ENCODE results near the gene POLR2L.

The POLR2L gene

GRCh38 chr11:842370-843002 is at the start of gene POLR2L, which contains the start of gene TSPAN4:
Gene POLR2L, minus strand, starts transcription at chr11:842529. Its CDS starts 21 bp downstream, at chr11:842508.
Gene TSPAN4, plus strand, starts transcription at chr11:842852. Its CDS starts 7,453 bp downstream, at chr11:850305.
- peak; percentile 70 for DNase-seq (ENCODE audit: low read depth)

DNA sequence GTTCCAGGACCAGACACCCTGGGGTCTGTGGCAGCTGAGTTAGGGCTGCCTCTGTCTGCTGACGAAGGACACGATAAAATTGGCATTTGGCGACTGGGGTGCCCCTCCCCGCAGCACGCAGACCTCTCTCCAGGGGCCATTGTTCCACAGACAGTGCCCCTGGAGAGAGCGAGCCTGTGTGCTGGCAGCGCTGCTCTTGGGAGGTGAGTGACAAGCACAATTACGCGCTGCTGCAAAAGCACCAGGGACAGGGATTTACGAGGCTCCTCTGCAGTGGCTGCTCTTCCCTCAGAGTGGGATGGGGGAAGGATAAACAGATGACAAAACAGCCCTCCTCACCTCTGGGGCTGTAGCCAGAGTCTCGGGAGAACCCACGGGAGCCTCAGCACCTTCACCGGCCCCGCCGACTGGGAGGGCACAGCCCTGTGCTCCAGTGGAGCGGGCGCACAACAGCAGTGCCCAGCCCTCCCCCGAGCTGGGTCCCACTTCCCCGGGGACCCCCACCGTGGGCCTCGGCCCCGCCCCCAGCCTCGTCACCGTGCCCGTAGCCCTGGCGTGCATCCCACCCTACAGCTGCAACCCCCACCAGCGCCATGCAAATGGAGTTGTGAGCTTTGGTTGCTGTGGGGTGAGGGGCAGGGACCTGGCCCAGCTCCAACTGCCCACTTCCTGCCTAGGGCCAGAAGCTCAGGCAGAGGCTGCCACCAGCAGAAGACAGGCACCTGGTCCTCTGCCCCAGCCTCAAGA is 48.6 kb upstream of the POLR2L start:
- no peak for DNase-seq (ENCODE audit: low read depth)

- no peak for DNase-seq (ENCODE audit: low read depth)
These were observed 47.6 kb upstream of the POLR2L start for GRCh38 chr11:889687-890475.

- no peak for DNase-seq (ENCODE audit: low read depth)
These were observed 46.9 kb upstream of the POLR2L start for GRCh38 chr11:889257-889656.

GRCh38 chr11:888310-889212 is 46.2 kb upstream of the POLR2L start:
- DNase-seq (ENCODE audit: low read depth) = no peak

- no peak for DNase-seq (ENCODE audit: low read depth)
These were observed 45.3 kb upstream of the POLR2L start for GRCh38 chr11:887589-887988.

DNA sequence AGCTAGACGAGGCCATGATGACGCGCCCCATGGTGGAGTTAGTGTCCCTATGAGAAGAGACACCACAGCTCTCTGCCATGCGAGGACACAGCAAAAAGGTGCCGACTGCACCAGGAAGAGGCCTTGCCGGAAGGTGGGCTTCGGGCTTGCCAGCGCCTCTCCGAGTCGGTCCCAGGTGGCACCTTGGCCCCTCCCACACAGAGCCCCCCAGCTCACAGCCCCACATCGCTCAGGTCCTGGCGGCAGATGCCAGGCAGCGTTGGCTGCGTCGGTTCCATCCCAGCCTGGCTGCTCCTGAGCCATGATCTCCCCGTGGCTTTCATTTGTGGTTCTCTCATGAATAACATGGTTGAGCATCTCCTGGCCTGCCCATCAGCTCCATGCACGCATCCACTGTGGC is 44.2 kb upstream of the POLR2L start:
- no peak for DNase-seq (ENCODE audit: low read depth)

DNA sequence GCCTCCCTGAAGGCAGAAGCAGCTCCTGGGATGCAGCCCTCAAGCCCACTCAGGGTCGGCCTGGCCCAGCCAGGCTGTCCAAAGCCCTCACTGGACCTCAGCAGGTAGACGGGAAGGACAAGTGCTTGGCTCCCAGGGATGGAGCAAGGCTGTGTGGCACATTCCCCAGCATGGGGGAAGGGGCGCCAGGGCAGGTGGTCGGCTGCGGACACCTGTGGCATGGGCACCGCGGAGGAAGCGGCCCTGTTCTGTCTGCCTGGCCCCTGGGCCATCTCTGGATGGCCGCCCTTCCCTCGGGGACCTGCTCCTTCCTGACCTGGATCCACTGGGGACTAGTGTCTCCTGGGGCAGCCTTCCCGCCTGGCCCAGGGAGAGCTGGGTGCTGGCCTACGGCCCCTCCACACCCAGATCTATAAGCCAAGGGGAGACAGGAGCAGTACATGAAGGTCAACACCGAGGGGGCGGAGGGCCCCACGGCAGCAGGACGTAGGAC is 42.3 kb upstream of the POLR2L start:
- no peak for DNase-seq (ENCODE audit: low read depth)

- DNase-seq (ENCODE audit: low read depth) = no peak
These were observed 41.2 kb upstream of the POLR2L start for GRCh38 chr11:883527-883926.

DNA sequence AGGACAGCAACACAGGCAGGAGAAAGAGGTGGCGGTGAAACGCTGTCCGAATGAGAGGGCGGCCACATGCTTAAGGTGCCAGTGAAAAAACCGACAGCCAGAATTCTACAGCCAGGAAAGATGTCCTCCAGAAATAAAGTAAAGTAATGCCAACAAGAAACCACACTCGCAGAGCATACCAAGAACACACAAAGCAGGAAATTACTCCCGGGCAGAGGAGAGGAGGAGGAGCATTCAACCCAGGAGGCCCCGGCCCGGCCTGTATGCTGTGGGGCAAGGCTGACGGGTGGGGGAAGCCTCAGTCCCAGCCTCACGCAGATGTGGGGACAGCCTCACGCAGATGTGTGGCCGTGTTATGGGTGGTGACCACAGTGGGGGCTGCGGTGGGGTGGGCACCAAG is 40.3 kb upstream of the POLR2L start:
- no peak for DNase-seq (ENCODE audit: low read depth)

- no peak for DNase-seq (ENCODE audit: low read depth)
These were observed 38.1 kb upstream of the POLR2L start for GRCh38 chr11:880447-880846.

- DNase-seq (ENCODE audit: low read depth) = no peak
These were observed 35.2 kb upstream of the POLR2L start for GRCh38 chr11:877565-877964.

DNA sequence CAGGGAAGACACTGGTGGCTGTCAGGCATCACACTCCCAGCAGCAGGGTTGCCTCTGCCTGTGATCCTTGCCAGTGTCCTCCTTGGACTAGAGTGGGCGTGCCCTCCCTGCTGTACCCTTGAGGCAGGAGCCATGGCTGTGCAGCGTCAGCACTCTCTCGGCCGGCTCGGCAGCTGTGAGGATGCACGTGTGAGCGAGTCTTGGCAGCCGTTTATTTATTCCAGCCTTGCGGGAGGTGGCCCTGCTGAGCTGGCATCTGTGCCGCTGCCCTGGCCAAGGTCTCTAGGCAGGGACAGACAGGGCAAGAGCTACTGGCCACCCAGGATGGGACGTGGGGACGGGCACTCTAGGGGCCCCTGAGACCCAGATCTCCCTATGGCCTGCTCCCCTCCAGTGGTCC is 34.2 kb upstream of the POLR2L start:
- DNase-seq (ENCODE audit: low read depth) = no peak

GRCh38 chr11:875769-876301 is 33.5 kb upstream of the POLR2L start:
- DNase-seq (ENCODE audit: low read depth) = no peak

- DNase-seq (ENCODE audit: low read depth) = no peak
These were observed 32.9 kb upstream of the POLR2L start for GRCh38 chr11:875203-875602.

- no peak for DNase-seq (ENCODE audit: low read depth)
These were observed 31.4 kb upstream of the POLR2L start for GRCh38 chr11:873706-874105.

DNA sequence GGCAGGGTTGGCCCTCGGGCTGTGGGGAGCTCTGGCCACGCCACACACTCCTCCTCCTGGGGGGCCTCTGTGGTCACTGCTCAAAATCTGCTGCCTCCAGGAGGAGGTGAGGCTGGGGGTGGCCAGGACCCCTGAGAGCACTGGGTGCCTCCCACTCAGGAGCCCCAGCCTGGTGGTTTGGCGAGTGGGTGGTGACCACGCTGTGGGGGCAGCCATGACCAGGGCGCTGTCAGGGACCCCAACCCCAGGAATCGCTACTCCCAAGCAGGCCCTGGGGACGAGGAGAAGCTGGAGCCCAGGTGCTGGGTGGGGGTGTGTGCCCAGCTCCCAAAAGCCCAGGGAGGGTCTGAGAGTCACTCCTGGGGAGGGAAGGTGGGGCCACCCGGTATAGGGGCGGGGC is 30.5 kb upstream of the POLR2L start:
- no peak for DNase-seq (ENCODE audit: low read depth)

DNA sequence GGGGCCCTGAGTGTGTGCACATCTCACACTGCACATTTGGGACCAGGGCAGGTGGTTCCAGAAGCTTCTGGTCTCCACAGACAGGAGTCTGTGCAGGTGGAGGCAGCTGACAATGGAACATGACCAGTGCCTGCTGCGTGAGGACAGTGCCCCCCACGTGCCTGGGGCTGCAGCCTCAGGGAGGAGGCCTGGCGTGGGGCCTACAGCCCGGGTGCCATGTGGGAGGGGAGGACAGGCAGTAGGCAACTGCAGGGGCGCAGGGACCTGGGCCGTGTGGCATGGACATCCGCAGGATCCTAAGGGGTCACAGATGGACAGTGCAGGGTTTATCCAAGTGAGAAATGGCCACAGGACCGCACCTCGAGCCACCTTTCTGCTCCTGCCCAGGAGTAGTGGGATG is 29.1 kb upstream of the POLR2L start:
- no peak for DNase-seq (ENCODE audit: low read depth)

DNA sequence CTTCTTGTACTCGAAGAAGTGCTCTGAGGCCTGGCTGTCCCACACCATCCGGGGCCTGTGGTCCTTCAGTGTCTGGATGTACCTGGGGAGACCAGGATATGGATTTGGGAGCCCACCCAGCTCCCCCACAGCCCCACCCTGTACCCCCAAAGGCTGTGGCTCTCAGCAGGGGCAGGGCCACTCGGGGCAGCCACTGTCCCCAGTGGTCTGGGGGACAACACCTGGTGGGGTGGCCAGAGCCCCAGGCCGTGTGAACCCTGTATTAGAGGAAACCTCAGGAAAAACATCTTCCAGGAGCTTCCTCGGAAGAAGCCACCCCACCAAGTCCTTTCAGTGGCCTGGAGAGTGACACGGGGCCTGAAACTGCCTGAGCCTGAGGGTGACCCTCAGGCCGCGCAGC is 28.1 kb upstream of the POLR2L start:
- no peak for DNase-seq (ENCODE audit: low read depth)

DNA sequence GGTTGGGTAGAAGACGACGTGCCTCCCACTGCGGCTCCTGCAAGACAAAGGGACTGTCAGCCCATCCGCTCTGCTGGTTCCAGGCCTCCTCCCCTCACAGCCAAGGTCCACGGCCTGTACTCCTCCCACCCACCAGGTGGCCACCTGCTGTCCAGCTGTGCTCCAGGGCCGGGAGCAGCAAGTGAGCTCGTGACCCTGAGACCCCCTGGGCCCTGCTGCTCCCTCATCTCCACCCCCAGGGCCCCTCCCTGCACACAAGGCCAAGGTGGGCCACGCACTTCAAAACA is 27.7 kb upstream of the POLR2L start:
- DNase-seq (ENCODE audit: low read depth) = no peak

- no peak for DNase-seq (ENCODE audit: low read depth)
These were observed 27.2 kb upstream of the POLR2L start for GRCh38 chr11:869399-870126.

Measured in stimulated activated CD8-positive, alpha-beta memory T cell treated with anti-CD3 and anti-CD28 coated beads, Interleukin-7, amount 100 ng/mL, for 24 hours (primary cell).